Lower leg skin (tissue), 3 donors: ENCODE data around the gene MYO18B.

ENCODE experiments used
- CTCF ChIP-seq, 3 donors: fragments of 450-650 bp; IDR thresholded peaks; one replicate each; pipeline ENCODE4 v1.5.1; 2016; ENCODE audit warnings: antibody characterized with exemption in 3 of 3, mild to moderate bottlenecking in 3 of 3, moderate library complexity in 2 of 3
- POLR2A ChIP-seq, 2 donors: fragments of 450-650 bp; IDR thresholded peaks; one replicate each; pipeline ENCODE4 v1.6.1; 2016 to 2017; ENCODE audit warnings: antibody characterized with exemption in 2 of 2, mild to moderate bottlenecking in 1 of 2, moderate library complexity in 1 of 2

GRCh38 chr22:25922141-25922540 lies 180.2 kb downstream of the MYO18B start:
- TF ChIP-seq POLR2A (IDR thresholded peaks at IDR 0.05) (no peak), CTCF (IDR thresholded peaks at IDR 0.05) (no peak)
